PC-9 (cell line): ENCODE results near the gene HOXB3.

Source experiments
- EZH2 ChIP-seq: fragments of 200-600 bp; sonication (generic); IDR thresholded peaks from 2 replicates; pipeline ENCODE4 v1.8.0; 2017; ENCODE audit warnings: antibody characterized with exemption, low read depth
- TF ChIP-seq, protein P1 (sequence below): fragments of 200-600 bp; sonication (generic); conservative IDR thresholded peaks from 2 replicates; pipeline ENCODE4 v1.6.1; 2017; ENCODE audit warnings: mixed run types, antibody characterized with exemption, mild to moderate bottlenecking, moderate library complexity

DNA sequence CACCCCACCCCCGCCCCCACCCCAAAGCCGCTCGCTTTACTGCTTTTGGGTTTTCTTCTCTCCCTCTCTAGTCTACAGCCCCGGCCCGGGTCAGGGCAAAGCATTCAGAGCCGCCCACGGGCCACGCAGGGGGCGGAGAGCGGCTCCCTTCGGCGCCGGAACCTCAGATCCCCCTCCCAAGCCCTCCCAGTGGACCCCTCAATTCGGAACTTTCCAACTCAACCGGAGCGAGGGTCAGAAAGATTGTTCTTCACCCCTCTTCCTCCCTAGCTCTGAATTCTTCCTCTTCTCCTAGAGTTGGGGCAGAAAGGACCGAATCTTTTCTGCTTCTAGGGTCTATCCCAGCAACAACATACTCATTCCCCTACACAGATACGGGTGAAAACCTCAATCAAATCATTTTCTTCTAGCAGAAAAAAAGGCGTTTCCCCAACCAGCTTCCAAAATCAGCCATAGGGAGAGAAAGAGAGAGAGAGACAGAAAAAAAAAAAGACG, 46.1 kb downstream of the HOXB3 start:
- TF ChIP-seq EZH2: no peak
- TF ChIP-seq, protein P1, sequence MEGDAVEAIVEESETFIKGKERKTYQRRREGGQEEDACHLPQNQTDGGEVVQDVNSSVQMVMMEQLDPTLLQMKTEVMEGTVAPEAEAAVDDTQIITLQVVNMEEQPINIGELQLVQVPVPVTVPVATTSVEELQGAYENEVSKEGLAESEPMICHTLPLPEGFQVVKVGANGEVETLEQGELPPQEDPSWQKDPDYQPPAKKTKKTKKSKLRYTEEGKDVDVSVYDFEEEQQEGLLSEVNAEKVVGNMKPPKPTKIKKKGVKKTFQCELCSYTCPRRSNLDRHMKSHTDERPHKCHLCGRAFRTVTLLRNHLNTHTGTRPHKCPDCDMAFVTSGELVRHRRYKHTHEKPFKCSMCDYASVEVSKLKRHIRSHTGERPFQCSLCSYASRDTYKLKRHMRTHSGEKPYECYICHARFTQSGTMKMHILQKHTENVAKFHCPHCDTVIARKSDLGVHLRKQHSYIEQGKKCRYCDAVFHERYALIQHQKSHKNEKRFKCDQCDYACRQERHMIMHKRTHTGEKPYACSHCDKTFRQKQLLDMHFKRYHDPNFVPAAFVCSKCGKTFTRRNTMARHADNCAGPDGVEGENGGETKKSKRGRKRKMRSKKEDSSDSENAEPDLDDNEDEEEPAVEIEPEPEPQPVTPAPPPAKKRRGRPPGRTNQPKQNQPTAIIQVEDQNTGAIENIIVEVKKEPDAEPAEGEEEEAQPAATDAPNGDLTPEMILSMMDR: no peak
